Kidney epithelial cell (primary cell): Measurements from ENCODE around the gene ARHGEF7. TPM values are rescaled to one million over a fixed set of nuclear protein-coding genes. Genes with fewer than 3 reads are reported as not detected.

Experiments used
- DNase-seq: peaks from one replicate; pipeline ENCODE4 v3.0.0-alpha.2; 2010; ENCODE audit warnings: low read depth
- H3K27me3 ChIP-seq: 2 replicates; pipeline ENCODE4 v1.6.0; 2011; ENCODE audit warnings: low read length; ENCODE audit not compliant: control insufficient read depth, insufficient read depth
- H3K36me3 ChIP-seq: 2 replicates; pipeline ENCODE4 v1.5.1; 2011; ENCODE audit warnings: low read length; ENCODE audit not compliant: control insufficient read depth, insufficient read depth
- H3K4me3 ChIP-seq: 2 replicates; pipeline ENCODE4 v1.5.1; 2011; ENCODE audit warnings: low read depth, mild to moderate bottlenecking, control low read depth, low read length
- total RNA-seq: library from RNA; depleted of rRNA; stranded (reverse); fragments of >200 nt; gene quantifications from 2 replicates; pipeline ENCODE4 v1.2.3, GENCODE V29; 2015
- TF ChIP-seq, protein P1 (sequence below): IDR thresholded peaks from 2 replicates; pipeline ENCODE4 v1.5.1; 2011; ENCODE audit warnings: mild to moderate bottlenecking, moderate library complexity, low read length, control low read depth, inconsistent platforms; ENCODE audit not compliant: insufficient read depth, poor library complexity, severe bottlenecking

Gene ARHGEF7
- total RNA-seq, 1 donor from 2014 or later, result 32.4 TPM

GRCh38 chr13:111317042-111317550, 202.0 kb downstream of the ARHGEF7 start:
- TF ChIP-seq, protein P1, sequence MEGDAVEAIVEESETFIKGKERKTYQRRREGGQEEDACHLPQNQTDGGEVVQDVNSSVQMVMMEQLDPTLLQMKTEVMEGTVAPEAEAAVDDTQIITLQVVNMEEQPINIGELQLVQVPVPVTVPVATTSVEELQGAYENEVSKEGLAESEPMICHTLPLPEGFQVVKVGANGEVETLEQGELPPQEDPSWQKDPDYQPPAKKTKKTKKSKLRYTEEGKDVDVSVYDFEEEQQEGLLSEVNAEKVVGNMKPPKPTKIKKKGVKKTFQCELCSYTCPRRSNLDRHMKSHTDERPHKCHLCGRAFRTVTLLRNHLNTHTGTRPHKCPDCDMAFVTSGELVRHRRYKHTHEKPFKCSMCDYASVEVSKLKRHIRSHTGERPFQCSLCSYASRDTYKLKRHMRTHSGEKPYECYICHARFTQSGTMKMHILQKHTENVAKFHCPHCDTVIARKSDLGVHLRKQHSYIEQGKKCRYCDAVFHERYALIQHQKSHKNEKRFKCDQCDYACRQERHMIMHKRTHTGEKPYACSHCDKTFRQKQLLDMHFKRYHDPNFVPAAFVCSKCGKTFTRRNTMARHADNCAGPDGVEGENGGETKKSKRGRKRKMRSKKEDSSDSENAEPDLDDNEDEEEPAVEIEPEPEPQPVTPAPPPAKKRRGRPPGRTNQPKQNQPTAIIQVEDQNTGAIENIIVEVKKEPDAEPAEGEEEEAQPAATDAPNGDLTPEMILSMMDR, result no peak
- no peak overlapping the region for H3K4me3 ChIP-seq
- H3K36me3 ChIP-seq, result no peaks in the 10 kb centered on the region
- H3K27me3 ChIP-seq, result no peaks in the 10 kb centered on the region
- no peak for DNase-seq

GRCh38 chr13:111317571-111318345, 202.6 kb downstream of the ARHGEF7 start:
- TF ChIP-seq, protein P1, result no peak
- Histone ChIP-seq H3K36me3 (no peaks in the 10 kb centered on the region), H3K27me3 (no peaks in the 10 kb centered on the region), H3K4me3 (no peak overlapping the region)
- DNase-seq, result no peak

DNA sequence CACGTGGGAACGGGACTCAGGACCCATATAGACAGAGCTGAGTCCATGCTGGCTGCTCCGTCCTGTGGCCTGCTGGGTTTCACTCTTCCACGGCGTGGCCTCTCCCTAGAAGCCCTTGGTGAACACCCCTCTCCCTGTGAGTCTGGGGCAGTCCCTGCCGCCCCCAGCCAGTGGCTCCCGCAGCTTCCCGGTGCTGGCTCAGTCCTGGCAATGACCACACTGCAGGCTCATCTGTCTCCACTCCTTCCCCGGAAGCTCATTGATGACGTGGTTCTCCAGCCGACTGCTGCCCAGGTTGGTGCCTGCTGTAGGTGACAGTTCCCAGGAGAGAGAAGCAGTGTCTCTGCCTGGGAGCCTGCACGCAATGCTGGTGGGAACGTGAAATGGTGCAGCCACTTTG, 203.3 kb downstream of the ARHGEF7 start:
- TF ChIP-seq, protein P1, result no peak
- Histone ChIP-seq H3K36me3 (no peaks in the 10 kb centered on the region), H3K27me3 (no peaks in the 10 kb centered on the region), H3K4me3 (no peak overlapping the region)
- DNase-seq, result no peak

GRCh38 chr13:111319521-111319920, 204.4 kb downstream of the ARHGEF7 start:
- Histone ChIP-seq H3K4me3 (no peak overlapping the region), H3K36me3 (no peaks in the 10 kb centered on the region), H3K27me3 (peaks cover 2% of the 10 kb centered on the region)
- TF ChIP-seq, protein P1, result no peak
- no peak for DNase-seq

- TF ChIP-seq, protein P1, result no peak
- Histone ChIP-seq H3K36me3 (no peaks in the 10 kb centered on the region), H3K4me3 (no peak within 1 kb of the TSS), H3K27me3 (peaks cover 9% of the 10 kb centered on the region)
- no peak for DNase-seq
Measured at GRCh38 chr13:111319998-111320911, 205.1 kb downstream of the ARHGEF7 start, which contains the start of gene TEX29. Gene TEX29 (plus strand): TSS chr13:111320642. CDS start chr13:111320891, 249 bp downstream.
